ENCODE measurements around the gene DVL1. TPM values are rescaled to one million over a fixed set of nuclear protein-coding genes. Genes with fewer than 3 reads are reported as not detected.
"Not testable (repeated sequence)": the region's sequence is repeated elsewhere in the genome, so short reads cannot be mapped to it uniquely, and the experiment has no call there.

Gene DVL1
- total and polyA plus RNA-seq, 8 donors = 41.3 to 229 (median 72.2) TPM

GRCh38 chr1:1390675-1391074, 41.5 kb upstream of the DVL1 start:
- Histone ChIP-seq H3K4me1 (peaks cover 0 to 11% (median 4%) of the 10 kb centered on the region in 4 donors), H3K36me3 (peaks cover 96 to 100% (median 100%) of the 10 kb centered on the region in 4 donors), H3K4me3 (no peak overlapping the region), H3K27me3 (no peaks in the 10 kb centered on the region), H3K27ac (no peak overlapping the region), H3K9me3 (no peaks in the 10 kb centered on the region)
- WGBS, 5 donors = 77 to 90% (median 83%) methylated on average over 12 of the region's 12 CpGs
- intact Hi-C loops (cut with DNase I; ENCODE audit: low total_unique reads) = no loop called here
- no peak for DNase-seq
- TF ChIP-seq POLR2AphosphoS5 (IDR thresholded peaks at IDR 0.05) (no peak), CTCF (IDR thresholded peaks at IDR 0.05) (no peak), EP300 (IDR thresholded peaks at IDR 0.05) (no peak), POLR2A (IDR thresholded peaks at IDR 0.05) (no peak)

GRCh38 chr1:1388078-1388472, 38.9 kb upstream of the DVL1 start:
- peaks cover 0 to 5% (median 0%) of the 10 kb centered on the region in 4 donors for H3K4me1 ChIP-seq
- no peak overlapping the region for H3K27ac ChIP-seq
- no peak overlapping the region for H3K4me3 ChIP-seq
- DNase-seq = no peak
- TF ChIP-seq POLR2A (IDR thresholded peaks at IDR 0.05) (no peak), POLR2AphosphoS5 (IDR thresholded peaks at IDR 0.05) (no peak), EP300 (IDR thresholded peaks at IDR 0.05) (no peak), CTCF (IDR thresholded peaks at IDR 0.05) (no peak)
- H3K9me3 ChIP-seq = no peaks in the 10 kb centered on the region
- H3K36me3 ChIP-seq = peaks cover 74 to 88% (median 86%) of the 10 kb centered on the region in 4 donors
- 92 to 98% (median 96%) methylated on average over 16 of the region's 16 CpGs for WGBS, 5 donors
- no peaks in the 10 kb centered on the region for H3K27me3 ChIP-seq
- intact Hi-C loops (cut with DNase I; ENCODE audit: low total_unique reads) = no loop called here

GRCh38 chr1:1387098-1388077, 38.2 kb upstream of the DVL1 start:
- no peak overlapping the region for H3K27ac ChIP-seq
- H3K36me3 ChIP-seq = peaks cover 67 to 81% (median 79%) of the 10 kb centered on the region in 4 donors
- 93 to 97% (median 96%) methylated on average over 47 to 50 of the region's 50 CpGs for WGBS, 5 donors
- intact Hi-C loops (cut with DNase I; ENCODE audit: low total_unique reads) = no loop called here
- H3K4me3 ChIP-seq = no peak overlapping the region
- TF ChIP-seq CTCF (IDR thresholded peaks at IDR 0.05) (no peak), POLR2A (IDR thresholded peaks at IDR 0.05) (no peak), POLR2AphosphoS5 (IDR thresholded peaks at IDR 0.05) (no peak), EP300 (IDR thresholded peaks at IDR 0.05) (no peak)
- H3K4me1 ChIP-seq = no peaks in the 10 kb centered on the region
- no peak for DNase-seq
- no peaks in the 10 kb centered on the region for H3K9me3 ChIP-seq
- H3K27me3 ChIP-seq = no peaks in the 10 kb centered on the region

DNA sequence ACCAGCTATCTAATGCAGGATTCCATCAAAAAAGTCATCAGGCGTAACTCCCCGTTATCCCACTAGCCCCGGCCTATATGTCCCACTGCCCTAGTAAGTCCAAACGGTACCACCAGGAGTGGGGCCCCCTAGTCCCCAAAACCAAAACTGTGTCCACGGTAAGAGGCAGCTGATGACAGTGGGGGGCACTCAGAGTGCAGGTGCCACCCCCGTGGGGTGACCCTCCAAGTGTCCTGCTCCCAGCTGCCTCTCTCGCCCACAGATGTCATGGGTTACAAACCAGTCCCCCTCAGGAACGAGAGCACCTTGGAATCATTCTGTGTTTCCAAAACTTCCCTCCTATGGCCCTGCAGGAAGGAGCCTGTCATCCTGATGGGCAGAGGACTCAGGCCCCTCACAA, 36.7 kb upstream of the DVL1 start:
- Histone ChIP-seq H3K4me3 (no peak overlapping the region), H3K27me3 (no peaks in the 10 kb centered on the region), H3K4me1 (no peaks in the 10 kb centered on the region), H3K36me3 (peaks cover 53 to 79% (median 74%) of the 10 kb centered on the region in 4 donors), H3K9me3 (no peaks in the 10 kb centered on the region), H3K27ac (no peak overlapping the region)
- intact Hi-C loops (cut with DNase I; ENCODE audit: low total_unique reads) = no loop called here
- WGBS, 5 donors = 90 to 96% (median 94%) methylated on average over 6 to 8 of the region's 8 CpGs
- no peak for TF ChIP-seq CTCF (IDR thresholded peaks at IDR 0.05)
- no peak for DNase-seq

DNA sequence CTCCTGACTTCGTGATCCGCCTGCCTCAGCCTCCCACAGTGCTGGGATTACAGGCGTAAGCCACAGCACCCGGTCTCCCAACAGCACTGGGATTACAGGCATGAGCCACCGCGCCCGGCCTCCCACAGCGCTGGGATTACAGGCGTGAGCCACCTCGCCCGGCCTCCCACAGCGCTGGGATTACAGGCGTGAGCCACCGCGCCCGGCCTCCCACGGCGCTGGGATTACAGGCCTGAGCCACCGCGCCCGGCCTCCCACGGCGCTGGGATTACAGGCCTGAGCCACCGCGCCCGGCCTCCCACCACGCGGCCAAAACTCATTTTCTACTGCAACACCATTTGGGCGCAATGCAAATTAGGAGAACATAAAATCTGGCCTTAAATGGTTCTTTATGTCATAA, 36.1 kb upstream of the DVL1 start:
- H3K4me3 ChIP-seq; H3K4me1 ChIP-seq; H3K9me3 ChIP-seq; DNase-seq; H3K27ac ChIP-seq; intact Hi-C loops (cut with DNase I; ENCODE audit: low total_unique reads); H3K27me3 ChIP-seq: not testable (repeated sequence)
- 93 to 96% (median 95%) methylated on average over 29 of the region's 29 CpGs for WGBS, 5 donors
- H3K36me3 ChIP-seq = peaks cover 48 to 79% (median 71%) of the 10 kb centered on the region in 4 donors
